Activated CD4-positive, alpha-beta memory T cell treated with anti-CD3 and anti-CD28 coated beads for 36 hours (primary cell): ENCODE results near the gene MAPK14. TPM values are rescaled to one million over a fixed set of nuclear protein-coding genes. Genes with fewer than 3 reads are reported as not detected.

ENCODE experiments used
- CTCF ChIA-PET: fragments of 350-600 bp; sonication (Branson Sonifier 250); formaldehyde crosslinking; loops from one replicate; lab custom pipeline; 2021; ENCODE audit warnings: antibody characterized with exemption, inconsistent platforms; lab: Charles Lee
- POLR2A ChIA-PET: fragments of 350-600 bp; sonication (Branson Sonifier 250); formaldehyde crosslinking; loops from one replicate; lab custom pipeline; 2021; ENCODE audit warnings: antibody characterized with exemption; lab: Charles Lee
- DNase-seq: peaks from one replicate; pipeline ENCODE4 v3.0.0-alpha.2; 2020
- H3K27ac Mint-ChIP-seq: one replicate; pipeline ENCODE4 v1.8.0; 2021; ENCODE audit warnings: mixed read lengths
- H3K27me3 Mint-ChIP-seq: one replicate; pipeline ENCODE4 v1.8.0; 2021; ENCODE audit warnings: mixed read lengths
- H3K36me3 Mint-ChIP-seq: one replicate; pipeline ENCODE4 v1.8.0; 2021; ENCODE audit warnings: mixed read lengths
- H3K4me1 Mint-ChIP-seq: one replicate; pipeline ENCODE4 v1.8.0; 2021; ENCODE audit warnings: low read depth, mixed read lengths
- H3K4me3 Mint-ChIP-seq: one replicate; pipeline ENCODE4 v1.8.0; 2021; ENCODE audit warnings: mild to moderate bottlenecking, mixed read lengths
- H3K9me3 Mint-ChIP-seq: one replicate; pipeline ENCODE4 v1.8.0; 2021; ENCODE audit warnings: mixed read lengths
- intact Hi-C: fragments of 100-400 bp; cut with micrococcal nuclease; formaldehyde crosslinking; loops from one replicate; pipeline ENCODE4 v1.15.1; 2023
- total RNA-seq, 2 experiments: library from RNA; stranded (reverse); gene quantifications; one replicate each; pipeline ENCODE4 v1.2.3, GENCODE V29; 2021

Gene MAPK14
- total RNA-seq, 2 experiments from 2014 or later = 39.3 to 44.0 TPM

DNA sequence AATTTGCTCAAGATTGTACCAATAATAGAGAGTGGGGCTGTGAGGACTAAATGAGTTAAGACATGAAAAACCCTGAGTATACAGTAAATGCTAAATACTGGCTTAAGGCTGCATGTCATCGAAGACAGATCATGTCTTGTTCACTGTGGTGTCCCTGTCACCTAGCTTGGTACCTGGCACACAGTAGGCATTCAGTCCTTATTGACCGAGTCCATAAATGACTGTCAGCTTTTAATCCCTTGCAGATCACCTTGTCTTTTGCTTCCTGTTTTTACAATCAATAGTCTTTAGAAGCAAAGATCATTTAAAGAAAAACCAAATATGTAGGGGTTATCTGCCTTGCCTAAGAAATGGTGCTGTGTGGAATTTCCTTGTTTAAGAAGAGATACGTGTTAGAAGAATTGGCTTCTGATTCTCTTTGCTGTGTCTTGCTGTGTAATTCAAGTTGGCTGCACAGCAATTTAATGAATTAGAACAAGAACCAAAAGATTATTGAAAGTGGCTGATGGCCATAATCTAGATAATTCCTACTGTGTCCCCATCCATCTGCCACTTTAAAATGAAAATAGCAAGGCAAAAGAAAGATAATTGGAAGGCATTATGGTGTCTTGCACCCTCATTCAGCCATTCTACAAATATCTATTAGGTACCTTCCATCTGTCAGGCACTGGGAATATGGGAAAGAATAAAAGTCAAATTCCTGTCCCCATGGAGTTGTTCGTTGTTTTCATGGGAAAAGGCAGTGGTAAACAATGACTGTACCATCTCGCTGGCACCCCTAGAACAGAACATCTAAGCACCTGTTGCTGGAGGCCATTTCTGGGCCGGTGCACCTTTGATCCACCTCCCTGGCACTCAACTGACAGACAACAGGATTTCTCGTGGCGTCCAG is 90.3 kb downstream of the MAPK14 start:
- intact Hi-C loops = loop anchor here (1.0 kb wide), 1 partner anchor 18 kb away; no protein-coding TSS in a partner anchor
- Mint-ChIP-seq H3K9me3 (no peaks in the 10 kb centered on the region), H3K4me1 (peaks cover 90% of the 10 kb centered on the region), H3K27me3 (no peaks in the 10 kb centered on the region), H3K36me3 (peaks cover 6% of the 10 kb centered on the region), H3K4me3 (no peak overlapping the region), H3K27ac (peak overlapping the region; percentile 62)
- ChIA-PET CTCF (interaction anchor here (1.1 kb wide), 1 partner anchor 23 kb away, joined by 3 read pairs; no protein-coding TSS in a partner anchor), POLR2A (interaction anchor here (1.4 to 5.5 kb wide), 3 partner anchors 11 to 90 kb away, joined by 3 to 47 read pairs (median 5); partner anchors contain the start of gene MAPK14)
- DNase-seq = no peak

DNA sequence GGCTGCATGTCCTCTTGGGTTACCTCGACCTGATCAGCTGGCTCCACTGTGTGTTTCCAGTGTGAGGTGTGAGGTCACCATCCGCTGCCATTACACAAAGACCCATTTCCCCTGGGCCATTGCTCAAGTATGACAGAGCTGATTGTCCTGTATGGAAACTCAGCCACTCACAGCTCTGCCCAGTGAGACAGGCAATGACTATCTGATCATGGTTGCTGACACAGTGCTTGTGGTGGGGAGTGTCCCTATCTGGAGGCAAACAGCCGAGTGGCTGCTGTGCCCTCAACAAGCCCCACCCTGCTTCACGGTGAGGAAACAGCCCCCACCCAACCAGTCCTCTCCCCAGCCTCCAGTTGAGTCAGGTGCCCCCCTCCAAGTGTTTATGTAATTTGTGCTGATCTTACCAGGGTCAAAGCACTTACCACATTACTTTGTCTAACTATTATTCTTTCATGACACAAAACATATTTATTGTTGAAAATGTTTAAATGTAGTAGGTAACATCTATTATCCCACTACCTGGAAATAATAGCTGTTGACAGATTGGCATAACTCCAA is 91.0 kb downstream of the MAPK14 start:
- Mint-ChIP-seq H3K4me1 (peaks cover 93% of the 10 kb centered on the region), H3K36me3 (peaks cover 6% of the 10 kb centered on the region), H3K4me3 (no peak overlapping the region), H3K9me3 (no peaks in the 10 kb centered on the region), H3K27me3 (no peaks in the 10 kb centered on the region), H3K27ac (peak overlapping the region; percentile 62)
- peak; percentile 84 for DNase-seq
- intact Hi-C loops = loop anchor here (1.0 kb wide), 1 partner anchor 18 kb away; no protein-coding TSS in a partner anchor
- CTCF ChIA-PET = interaction anchor here (1.1 to 1.5 kb wide), 2 partner anchors 21 to 24 kb away, joined by 3 to 6 read pairs; no protein-coding TSS in a partner anchor
- POLR2A ChIA-PET = interaction anchor here (0.8 to 5.5 kb wide), 4 partner anchors 11 to 90 kb away, joined by 3 to 47 read pairs (median 4); partner anchors contain the start of gene MAPK14

DNA sequence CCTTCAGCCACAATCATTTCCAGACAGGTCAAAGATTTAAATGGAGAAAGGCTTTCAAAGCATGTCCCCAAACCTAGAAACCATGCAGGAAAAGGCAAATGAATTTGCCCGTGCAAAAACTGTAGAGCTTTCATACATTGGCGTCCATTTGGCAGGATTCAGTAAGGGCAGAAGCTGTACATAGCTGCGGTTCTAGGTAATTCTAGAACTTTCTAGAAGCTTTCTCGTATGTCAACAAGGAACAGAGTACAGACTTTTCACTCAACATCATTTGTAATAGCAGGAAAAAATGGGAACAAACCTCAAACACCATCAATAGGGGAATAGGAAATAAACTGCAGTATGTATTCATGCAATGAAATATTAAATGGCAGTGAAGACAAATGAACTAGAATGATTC is 91.6 kb downstream of the MAPK14 start:
- no peak overlapping the region for H3K4me3 Mint-ChIP-seq
- H3K9me3 Mint-ChIP-seq = no peaks in the 10 kb centered on the region
- no peaks in the 10 kb centered on the region for H3K27me3 Mint-ChIP-seq
- peak overlapping the region; percentile 62 for H3K27ac Mint-ChIP-seq
- DNase-seq = no peak
- intact Hi-C loops = no loop called here
- H3K4me1 Mint-ChIP-seq = peaks cover 92% of the 10 kb centered on the region
- POLR2A ChIA-PET = interaction anchor here (0.8 to 5.5 kb wide), 4 partner anchors 10 to 91 kb away, joined by 3 to 47 read pairs (median 4); partner anchors contain the start of gene MAPK14
- H3K36me3 Mint-ChIP-seq = peaks cover 6% of the 10 kb centered on the region
- CTCF ChIA-PET = interaction anchor here (1.1 to 1.5 kb wide), 2 partner anchors 22 to 24 kb away, joined by 3 to 6 read pairs; no protein-coding TSS in a partner anchor

DNA sequence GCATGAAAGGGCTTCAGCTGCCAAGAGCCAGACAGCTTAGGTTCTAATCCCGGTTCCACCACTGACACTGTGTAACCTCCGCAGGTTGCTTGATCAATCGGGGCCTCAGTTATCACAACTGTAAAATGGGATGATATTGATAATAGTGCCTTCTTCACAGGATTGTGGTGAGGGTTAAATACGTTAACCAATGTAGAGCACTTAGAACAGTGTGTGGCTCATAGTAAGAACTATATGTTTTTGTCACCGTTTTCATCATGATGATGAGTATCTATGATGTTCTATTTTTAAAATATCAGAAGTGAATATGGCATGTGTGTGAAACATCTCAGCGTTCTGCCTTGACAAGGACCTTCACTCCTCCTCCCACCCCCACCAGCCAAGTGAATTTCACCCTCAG is 92.4 kb downstream of the MAPK14 start:
- no peak for DNase-seq
- H3K4me1 Mint-ChIP-seq = peaks cover 88% of the 10 kb centered on the region
- CTCF ChIA-PET = interaction anchor here (0.9 to 4.2 kb wide), 9 partner anchors 10 to 182 kb away, joined by 3 to 36 read pairs (median 6); partner anchors contain the start of gene MAPK14
- no peaks in the 10 kb centered on the region for H3K27me3 Mint-ChIP-seq
- H3K27ac Mint-ChIP-seq = peak overlapping the region; percentile 100
- no peaks in the 10 kb centered on the region for H3K9me3 Mint-ChIP-seq
- H3K4me3 Mint-ChIP-seq = peak overlapping the region; percentile 72
- POLR2A ChIA-PET = interaction anchor here (0.9 to 5.5 kb wide), 5 partner anchors 11 to 92 kb away, joined by 3 to 71 read pairs (median 7); partner anchors contain the start of genes BRPF3, MAPK13 and MAPK14
- H3K36me3 Mint-ChIP-seq = peaks cover 6% of the 10 kb centered on the region
- intact Hi-C loops = loop anchor here (1.0 to 10.0 kb wide), 8 partner anchors 11 to 1885 kb away; partner anchors contain the start of genes HMGA1, KCTD20, MAPK14 and PXT1

DNA sequence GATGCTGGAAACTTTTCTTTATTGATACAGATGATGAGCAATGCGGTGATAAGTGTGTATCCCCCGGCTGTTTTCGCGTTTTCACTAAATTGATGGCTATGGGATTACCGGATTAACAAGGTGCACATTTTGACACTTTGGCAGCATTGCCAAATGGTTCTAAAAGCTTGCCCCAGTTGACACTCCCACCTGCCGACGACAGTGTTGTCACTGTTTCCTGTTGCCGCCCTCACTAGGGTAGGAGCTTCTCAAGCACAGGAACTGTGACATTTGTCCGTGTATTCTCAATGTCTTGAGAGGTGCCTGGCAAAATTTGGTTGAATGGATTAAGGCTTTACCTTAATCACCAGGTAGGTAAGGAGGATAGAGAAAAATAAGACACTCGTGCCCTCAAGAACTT is 92.9 kb downstream of the MAPK14 start:
- peaks cover 82% of the 10 kb centered on the region for H3K4me1 Mint-ChIP-seq
- ChIA-PET CTCF (interaction anchor here (0.9 to 4.2 kb wide), 14 partner anchors 8 to 238 kb away, joined by 3 to 36 read pairs (median 4); partner anchors contain the start of gene MAPK14), POLR2A (interaction anchor here (0.9 to 5.5 kb wide), 5 partner anchors 11 to 92 kb away, joined by 3 to 71 read pairs (median 7); partner anchors contain the start of genes BRPF3, MAPK13 and MAPK14)
- H3K36me3 Mint-ChIP-seq = peaks cover 6% of the 10 kb centered on the region
- H3K27ac Mint-ChIP-seq = peak overlapping the region; percentile 100
- peak overlapping the region; percentile 72 for H3K4me3 Mint-ChIP-seq
- H3K9me3 Mint-ChIP-seq = no peaks in the 10 kb centered on the region
- H3K27me3 Mint-ChIP-seq = no peaks in the 10 kb centered on the region
- peak; percentile 87 for DNase-seq
- intact Hi-C loops = loop anchor here (1.0 to 10.0 kb wide), 8 partner anchors 11 to 1886 kb away; partner anchors contain the start of genes HMGA1, KCTD20, MAPK14 and PXT1

DNA sequence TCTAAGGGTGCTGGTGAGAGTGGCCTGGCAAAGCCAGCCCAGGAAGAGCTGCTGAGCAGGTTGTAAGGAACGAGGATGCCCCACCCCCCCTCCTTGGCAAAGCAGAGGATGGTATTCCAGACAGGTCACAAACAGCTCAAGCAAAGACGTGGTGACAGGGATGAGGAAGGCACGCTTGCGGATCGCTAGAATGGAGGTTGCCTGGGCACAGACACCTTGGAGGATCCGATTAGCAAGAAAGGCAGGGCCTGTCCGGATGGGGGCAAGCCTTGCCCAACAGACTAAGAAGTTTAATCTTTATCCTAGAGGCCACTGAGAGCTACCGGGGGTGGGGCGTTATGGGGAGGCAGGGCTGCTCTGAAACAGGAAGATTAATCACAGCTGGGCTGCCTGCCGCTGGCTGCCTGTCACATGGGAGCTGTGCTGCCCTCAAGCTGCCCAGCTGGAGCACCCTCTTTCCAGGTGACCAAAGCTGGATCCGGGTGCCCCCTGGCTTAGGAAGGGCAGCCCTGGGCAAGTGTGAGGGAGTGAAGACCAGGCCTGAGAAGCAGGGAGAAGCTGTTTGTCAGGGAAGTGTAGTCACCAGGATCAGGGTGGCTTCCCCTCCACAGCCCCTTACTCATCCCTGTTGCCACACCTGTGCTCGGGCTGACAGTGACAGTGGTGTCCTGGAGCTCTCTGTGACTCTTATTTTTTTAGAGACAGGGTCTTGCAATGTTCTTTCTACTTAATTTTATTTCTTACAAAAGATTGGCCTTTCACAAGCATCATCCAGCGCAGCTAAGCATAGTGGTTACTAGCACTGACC is 93.6 kb downstream of the MAPK14 start:
- H3K36me3 Mint-ChIP-seq = peaks cover 4% of the 10 kb centered on the region
- peak overlapping the region; percentile 100 for H3K27ac Mint-ChIP-seq
- intact Hi-C loops = loop anchor here (1.0 to 10.0 kb wide), 8 partner anchors 10 to 1886 kb away; partner anchors contain the start of genes HMGA1, KCTD20, MAPK14 and PXT1
- CTCF ChIA-PET = interaction anchor here (0.9 to 4.2 kb wide), 15 partner anchors 8 to 260 kb away, joined by 3 to 36 read pairs (median 4); partner anchors contain the start of gene MAPK14
- POLR2A ChIA-PET = interaction anchor here (0.7 to 5.5 kb wide), 6 partner anchors 10 to 93 kb away, joined by 3 to 71 read pairs (median 6); partner anchors contain the start of genes BRPF3, MAPK13 and MAPK14
- peak overlapping the region; percentile 72 for H3K4me3 Mint-ChIP-seq
- DNase-seq = peak; percentile 85
- no peaks in the 10 kb centered on the region for H3K27me3 Mint-ChIP-seq
- H3K9me3 Mint-ChIP-seq = no peaks in the 10 kb centered on the region
- H3K4me1 Mint-ChIP-seq = peaks cover 81% of the 10 kb centered on the region

DNA sequence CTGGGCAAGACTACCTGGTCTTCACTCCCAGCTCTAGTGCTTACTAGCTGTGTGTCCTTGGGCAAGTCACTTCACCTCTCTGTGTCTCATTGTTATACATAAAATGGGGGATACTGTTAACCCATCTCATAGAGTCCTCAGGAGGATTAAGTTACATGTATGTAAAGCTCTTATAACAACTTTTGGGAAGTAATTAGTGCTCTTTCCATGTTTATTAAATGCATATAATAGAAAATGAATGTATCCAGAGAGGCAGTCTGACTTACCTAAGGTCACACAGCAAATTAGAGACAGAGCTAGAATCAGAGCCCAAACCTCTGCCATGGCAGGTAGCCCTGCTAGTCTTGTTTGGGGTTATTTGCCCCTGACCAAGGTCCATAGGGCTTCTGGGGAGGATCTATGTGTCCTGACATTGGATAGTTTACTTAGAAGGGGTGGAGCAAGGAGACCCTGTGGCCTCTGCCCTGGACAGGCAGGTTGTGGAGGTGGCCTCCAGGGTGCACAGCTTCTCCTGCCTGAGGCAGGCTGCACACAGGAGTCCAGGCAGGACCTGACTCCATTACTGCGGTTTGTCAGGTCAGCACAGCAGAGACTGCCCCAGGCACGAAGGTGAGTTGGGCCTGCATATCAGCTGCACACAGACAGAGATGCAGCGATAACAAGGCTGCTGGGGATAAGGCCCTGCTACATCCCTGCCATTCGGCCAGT is 94.3 kb downstream of the MAPK14 start:
- POLR2A ChIA-PET = interaction anchor here (1.5 to 5.5 kb wide), 4 partner anchors 10 to 94 kb away, joined by 5 to 71 read pairs (median 27); partner anchors contain the start of genes BRPF3, MAPK13 and MAPK14
- Mint-ChIP-seq H3K4me1 (peaks cover 83% of the 10 kb centered on the region), H3K9me3 (no peaks in the 10 kb centered on the region), H3K27me3 (no peaks in the 10 kb centered on the region), H3K36me3 (no peaks in the 10 kb centered on the region), H3K4me3 (no peak overlapping the region), H3K27ac (peak overlapping the region; percentile 100)
- intact Hi-C loops = loop anchor here (2.0 to 10.0 kb wide), 5 partner anchors 27 to 1887 kb away; partner anchors contain the start of genes HMGA1, KCTD20 and PXT1
- CTCF ChIA-PET = interaction anchor here (0.6 to 4.2 kb wide), 13 partner anchors 8 to 259 kb away, joined by 3 to 36 read pairs (median 4); partner anchors contain the start of gene MAPK14
- no peak for DNase-seq

DNA sequence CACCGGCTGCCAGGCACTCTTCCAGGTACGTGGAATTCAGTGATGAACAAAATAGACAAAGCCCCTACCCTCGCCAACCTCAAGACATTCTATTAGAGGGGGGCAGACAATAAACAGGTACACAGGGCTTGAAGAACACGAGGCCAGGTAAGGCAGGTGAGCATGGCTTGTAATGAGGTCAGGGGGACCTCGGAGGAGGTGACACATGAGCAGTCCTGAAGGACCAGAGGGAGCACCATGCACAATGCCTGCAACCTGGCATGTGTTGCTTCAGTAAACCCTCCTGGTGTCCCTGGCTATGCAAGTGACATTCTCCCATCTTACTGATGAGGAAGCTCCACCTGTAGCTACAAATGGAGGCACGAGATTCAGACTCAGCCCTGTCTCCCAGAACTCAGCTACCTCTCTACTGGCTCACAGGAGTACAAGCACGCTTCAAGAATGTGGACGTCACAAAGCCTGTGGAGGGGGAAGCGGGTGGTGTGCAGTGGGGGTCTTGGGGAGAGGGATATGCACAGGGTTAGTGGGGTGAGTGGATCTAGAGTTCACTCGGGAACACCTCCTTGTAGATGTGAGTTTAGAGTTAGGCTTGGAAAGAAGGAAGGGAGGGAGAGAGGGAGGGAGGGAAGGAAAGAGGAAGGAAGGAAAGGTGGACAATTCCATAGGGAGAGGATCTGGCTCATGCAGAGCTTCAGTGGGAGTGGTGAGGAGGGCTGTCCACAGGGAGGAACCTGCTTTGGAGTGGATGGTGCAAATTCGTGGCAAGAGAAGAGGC is 95.1 kb downstream of the MAPK14 start:
- Mint-ChIP-seq H3K27me3 (no peaks in the 10 kb centered on the region), H3K27ac (peak overlapping the region; percentile 59), H3K9me3 (no peaks in the 10 kb centered on the region), H3K36me3 (no peaks in the 10 kb centered on the region), H3K4me3 (no peak overlapping the region), H3K4me1 (peaks cover 84% of the 10 kb centered on the region)
- intact Hi-C loops = loop anchor here (5.0 to 10.0 kb wide), 4 partner anchors 182 to 1888 kb away; partner anchors contain the start of genes HMGA1, KCTD20 and PXT1
- POLR2A ChIA-PET = interaction anchor here (1.8 to 3.4 kb wide), 2 partner anchors 9 to 95 kb away, joined by 12 to 71 read pairs; partner anchors contain the start of genes MAPK13 and MAPK14
- CTCF ChIA-PET = interaction anchor here (0.6 to 4.2 kb wide), 14 partner anchors 9 to 1365 kb away, joined by 3 to 36 read pairs (median 4); partner anchors contain the start of genes MAPK14 and SNRPC
- DNase-seq = no peak
